SW 1271 (cell line): ENCODE results near the gene KLHL3.
"Not testable (repeated sequence)": the region's sequence is repeated elsewhere in the genome, so short reads cannot be mapped to it uniquely, and the experiment has no call there.

ENCODE experiments used
- DNase-seq, 2 experiments: peaks; one replicate each; lab custom pipeline; 2025; lab: John Stamatoyannopoulos, UW

Gene KLHL3

DNA sequence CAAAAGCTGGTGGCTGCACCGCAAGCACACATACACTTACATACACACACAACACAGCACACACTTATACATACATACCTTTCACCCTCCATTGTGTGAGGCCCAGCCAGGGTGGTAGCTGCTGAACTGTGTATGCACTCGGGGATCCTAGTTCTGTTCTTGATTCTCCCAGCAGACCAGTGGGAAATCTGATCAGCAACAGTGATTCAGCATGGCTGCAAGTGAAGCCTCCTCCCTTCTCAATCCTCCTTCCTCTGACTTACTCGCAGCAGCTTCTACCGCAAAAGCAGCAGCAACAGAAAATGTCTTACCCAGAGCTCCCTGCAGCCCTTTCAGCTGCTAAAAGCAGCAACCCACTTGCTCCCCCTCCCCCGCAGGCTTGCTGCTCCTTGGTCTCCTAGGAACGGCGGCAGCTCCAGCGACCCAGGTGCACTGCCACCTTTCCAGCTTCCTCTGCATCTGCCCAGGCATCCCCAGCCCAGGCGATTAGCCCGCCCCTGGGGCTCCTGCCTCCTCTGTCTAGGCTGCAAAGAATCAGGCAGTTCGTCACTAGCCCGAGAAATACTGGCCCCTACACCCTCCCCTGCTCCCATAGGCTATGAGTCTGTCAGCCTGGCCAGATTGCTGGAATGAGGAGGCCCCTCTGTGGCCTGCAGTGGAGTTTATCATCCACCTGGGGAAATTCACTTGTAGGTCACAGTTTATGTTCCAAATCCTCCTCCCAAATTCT is at the start of gene KLHL3:
TSS of gene KLHL3 (minus strand) at position 535 of the 730 bp plus-strand sequence. CDS start at position 92, 443 bp downstream.
- no peak for DNase-seq

GRCh38 chr5:137782984-137783536 is 47.2 kb upstream of the KLHL3 start:
- DNase-seq, result no peak

DNA sequence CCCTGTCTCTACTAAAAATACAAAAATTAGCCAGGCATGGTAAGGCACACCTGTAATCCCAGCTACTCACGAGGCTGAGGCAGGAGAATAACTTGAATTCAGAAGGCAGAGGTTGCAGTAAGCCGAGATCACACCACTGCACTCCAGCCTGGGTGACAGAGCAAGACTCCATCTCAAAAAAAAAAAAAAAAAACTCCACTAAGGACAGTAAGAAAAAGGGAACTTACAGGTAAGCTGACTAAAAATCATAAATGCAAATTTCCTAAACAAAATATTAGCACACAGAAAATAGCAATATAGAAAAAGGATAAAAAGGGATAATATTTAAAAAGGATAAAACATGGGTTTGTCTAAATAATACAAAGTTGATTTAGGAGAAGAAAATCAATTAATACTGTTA is 46.2 kb upstream of the KLHL3 start:
- DNase-seq, result no peak

- DNase-seq, result peak in 1 of 2 experiments; percentile 54
Observed at GRCh38 chr5:137778772-137779564, 43.1 kb upstream of the KLHL3 start.

DNA sequence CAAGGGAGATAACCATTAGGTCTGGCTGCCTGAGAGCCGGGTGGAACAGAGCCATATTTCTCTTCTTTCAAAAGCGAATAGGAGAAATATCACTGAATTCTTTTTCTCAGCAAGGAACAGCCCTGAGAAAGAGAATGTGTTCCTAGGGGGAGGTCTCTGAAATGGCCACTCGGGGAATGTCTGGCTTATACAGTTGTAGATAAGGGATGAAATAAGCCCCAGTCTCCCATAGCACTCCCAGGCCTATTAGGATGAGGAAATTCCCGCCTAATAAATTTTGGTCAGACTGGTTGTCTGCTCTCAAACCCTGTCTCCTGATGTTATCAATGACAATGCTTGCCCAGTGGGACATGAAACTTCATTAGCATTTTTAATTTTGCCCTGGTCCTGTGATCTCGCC is 32.0 kb upstream of the KLHL3 start:
- not testable (repeated sequence) for DNase-seq

- DNase-seq, result no peak
Observed at GRCh38 chr5:137761566-137761965, 25.7 kb upstream of the KLHL3 start.

- no peak for DNase-seq
Observed at GRCh38 chr5:137760719-137761516, 25.0 kb upstream of the KLHL3 start.

GRCh38 chr5:137760294-137760693 is 24.4 kb upstream of the KLHL3 start:
- no peak for DNase-seq

DNA sequence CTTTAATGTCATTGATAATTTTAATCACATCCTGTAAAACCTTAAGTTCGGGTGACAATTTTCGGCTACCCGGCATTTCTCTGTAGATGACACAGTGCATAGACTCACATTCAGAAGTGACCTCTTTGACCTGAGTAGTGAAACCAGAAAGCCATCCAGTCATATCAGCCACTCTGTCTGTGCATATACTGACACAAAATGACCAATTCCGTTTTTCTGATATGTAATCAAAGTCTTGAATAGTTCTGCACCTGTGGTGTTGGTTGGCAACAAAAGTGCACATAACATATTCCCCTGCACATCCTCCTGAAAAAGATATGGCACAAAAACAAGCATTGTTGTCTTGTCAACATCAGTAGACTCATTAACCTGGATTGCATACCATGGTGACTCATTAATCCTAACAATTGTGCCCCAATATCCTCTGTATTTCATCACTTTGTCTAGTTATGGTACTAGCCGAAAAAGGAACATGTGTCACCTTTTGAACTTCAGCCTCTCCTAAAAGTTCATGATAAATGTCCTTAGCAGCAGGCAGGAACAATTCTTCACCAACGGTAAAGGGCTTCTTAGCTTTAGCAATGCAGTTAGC is 22.9 kb upstream of the KLHL3 start:
- no peak for DNase-seq

DNA sequence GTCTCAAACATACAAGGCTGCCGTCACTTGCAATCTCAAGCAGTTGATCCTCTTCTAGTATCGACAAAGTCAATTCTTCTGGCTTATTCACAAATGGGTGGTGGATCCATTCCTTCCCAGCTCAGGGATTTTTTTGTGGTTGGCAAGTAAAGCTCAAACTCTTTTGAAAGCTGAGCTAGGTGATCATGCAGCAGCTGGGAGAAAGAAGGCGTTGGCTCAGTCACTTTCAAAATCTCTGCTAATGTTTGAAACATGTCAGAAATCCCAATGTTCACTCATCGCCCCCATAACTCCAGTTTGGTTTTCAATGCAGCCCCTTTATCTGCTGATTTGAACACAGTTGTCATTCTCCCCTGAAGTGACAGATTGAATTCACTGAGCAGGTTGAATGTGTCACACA is 22.2 kb upstream of the KLHL3 start:
- no peak for DNase-seq

DNA sequence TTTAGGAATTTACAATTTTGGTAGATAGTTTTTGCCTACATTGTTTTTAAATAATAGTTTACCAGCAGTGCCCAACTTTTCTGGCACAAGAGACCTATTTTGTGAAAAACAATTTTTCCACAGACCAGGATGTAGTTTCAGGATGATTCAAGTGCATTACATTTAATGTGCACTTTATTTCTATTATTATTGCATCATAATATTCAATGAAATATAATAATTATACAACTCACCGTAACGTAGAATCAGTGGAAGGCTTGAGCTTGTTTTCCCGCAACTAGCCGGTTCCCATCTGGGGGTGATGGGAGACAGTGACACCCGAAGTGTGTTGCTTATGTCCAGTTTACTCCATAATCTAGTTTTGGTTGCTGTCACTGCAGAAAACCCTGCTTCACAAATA is 21.7 kb upstream of the KLHL3 start:
- DNase-seq, result no peak

GRCh38 chr5:137754961-137755762 is 19.3 kb upstream of the KLHL3 start:
- peak in 1 of 2 experiments; percentile 75 for DNase-seq

DNA sequence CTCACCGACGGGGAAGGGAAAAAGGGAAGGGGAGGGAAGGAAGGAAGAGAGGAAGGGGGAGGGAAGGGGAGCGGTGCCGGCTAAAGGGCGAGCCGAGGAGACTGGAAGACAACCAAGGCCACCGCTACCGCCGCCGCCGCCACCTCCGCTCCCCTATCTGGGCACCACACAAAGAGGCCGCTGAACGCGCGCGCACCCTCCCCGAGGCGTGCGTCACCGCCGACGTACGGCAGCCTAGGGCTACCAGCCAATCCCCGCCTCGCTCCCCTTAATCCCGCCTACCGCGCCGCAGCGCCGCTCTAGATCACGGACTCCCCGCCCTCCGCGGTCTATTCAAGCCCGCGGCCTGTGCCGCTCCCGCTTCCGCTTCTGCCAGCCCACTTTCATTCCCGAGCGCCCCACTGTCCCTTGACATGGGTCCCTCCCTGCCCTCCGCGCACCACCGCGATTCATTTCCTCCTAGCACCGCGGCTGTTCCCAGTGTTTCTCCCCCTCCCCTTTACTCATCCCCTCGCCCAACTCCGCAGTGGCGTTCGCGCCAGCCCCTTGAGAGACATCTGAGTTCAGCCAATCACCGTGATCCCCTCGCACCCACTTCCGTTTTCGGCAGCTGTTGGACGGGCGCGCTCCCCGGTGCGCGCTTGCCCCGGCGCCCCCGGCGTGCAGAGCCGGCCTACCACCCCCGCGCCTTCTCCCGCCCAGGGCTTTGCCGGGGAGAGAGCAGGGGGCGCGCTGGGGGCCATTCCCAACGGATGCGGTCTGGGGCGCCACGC is 18.5 kb upstream of the KLHL3 start, which contains the start of gene HNRNPA0:
TSS of gene HNRNPA0 (minus strand) at position 176 of the 773 bp plus-strand sequence. CDS start 297 bp downstream, outside the sequence.
- peak; percentile 97 to 99 for DNase-seq

GRCh38 chr5:137753691-137754187 is 17.9 kb upstream of the KLHL3 start:
- no peak for DNase-seq

GRCh38 chr5:137752905-137753690 is 17.2 kb upstream of the KLHL3 start:
- peak in 1 of 2 experiments; percentile 73 for DNase-seq

GRCh38 chr5:137751869-137752491 is 16.1 kb upstream of the KLHL3 start:
- DNase-seq, result peak; percentile 71 to 79

- no peak for DNase-seq
Observed at GRCh38 chr5:137750436-137750835, 14.5 kb upstream of the KLHL3 start.

DNA sequence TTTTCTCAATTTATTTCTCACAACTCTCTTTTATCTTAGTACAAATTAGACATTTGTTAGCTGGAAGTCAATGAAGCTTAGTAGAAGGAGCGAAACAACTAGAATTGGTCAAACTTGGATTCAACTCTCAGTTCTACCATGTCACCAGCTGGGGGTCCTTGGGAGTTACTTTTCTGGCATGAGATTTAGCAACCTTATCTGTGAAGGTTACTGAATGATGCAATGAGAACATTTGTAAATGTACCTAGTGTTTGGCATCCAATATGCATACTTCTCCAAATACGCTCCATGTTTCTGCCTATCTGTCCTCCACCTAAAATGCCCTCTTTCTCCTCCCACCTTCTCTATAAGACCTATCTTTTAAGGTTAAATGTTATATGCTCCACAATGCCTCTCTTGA is 12.0 kb upstream of the KLHL3 start:
- no peak for DNase-seq
